Endothelial cell of umbilical vein (primary cell): ENCODE data around the gene DYNLT2. TPM values are rescaled to one million over a fixed set of nuclear protein-coding genes. Genes with fewer than 3 reads are reported as not detected.

Experiments used
- Bru-seq: library from RNA; stranded (reverse); fragments of 400-500 nt; gene quantifications from one replicate; lab custom pipeline; 2021; lab: Mats Ljungman, UMichigan
- BruChase-seq, 2 experiments: library from RNA; stranded (reverse); fragments of 400-500 nt; gene quantifications; one replicate each; lab custom pipeline; 2021; lab: Mats Ljungman, UMichigan
- BruUV-seq: library from RNA; stranded (reverse); fragments of 400-500 nt; replicated peaks from 2 replicates; lab custom pipeline; 2021; lab: Mats Ljungman, UMichigan
- CTCF ChIA-PET: fragments of 300-600, 350-600 bp; sonication (Branson Sonifier 250); formaldehyde crosslinking; loops from one replicate; lab custom pipeline; 2021; ENCODE audit warnings: antibody characterized with exemption, inconsistent platforms; lab: Charles Lee
- POLR2A ChIA-PET: fragments of 300-600, 350-600 bp; sonication (Branson Sonifier 250); formaldehyde crosslinking; loops from one replicate; lab custom pipeline; 2021; ENCODE audit warnings: antibody characterized with exemption, inconsistent platforms; lab: Charles Lee
- DNase-seq: peaks from one replicate; pipeline ENCODE4 v3.0.0-alpha.2; 2011; ENCODE audit warnings: low read depth, low spot score
- FAIRE-seq: peaks from 2 replicates; lab custom pipeline; 2011; peaks lifted over from hg19 to GRCh38; lab: Jason Lieb, UNC
- H2AFZ ChIP-seq: 2 replicates; pipeline ENCODE4 v1.6.0; 2012; ENCODE audit warnings: low read depth, low read length, control low read depth, inconsistent platforms
- H3K27ac ChIP-seq: 2 replicates; pipeline ENCODE4 v1.5.1; 2011; ENCODE audit warnings: low read depth, mild to moderate bottlenecking, control low read depth, low read length, moderate library complexity; ENCODE audit not compliant: insufficient read depth
- H3K27me3 ChIP-seq, 2 experiments: 2 replicates each; pipeline versions ENCODE4 v1.6.0 to v1.6.1; 2011; ENCODE audit warnings: low read length in 2 of 2, mixed read lengths in 1 of 2; ENCODE audit not compliant: control insufficient read depth in 2 of 2, insufficient read depth in 2 of 2
- H3K36me3 ChIP-seq, 2 experiments: 2 replicates in 1 of 2; 3 replicates in 1 of 2; pipeline ENCODE4 v1.5.1; 2011; ENCODE audit warnings: low read length in 2 of 2, mild to moderate bottlenecking in 1 of 2, moderate library complexity in 1 of 2; ENCODE audit not compliant: control insufficient read depth in 2 of 2, insufficient read depth in 2 of 2; ENCODE audit errors: extremely low read depth in 1 of 2
- H3K4me1 ChIP-seq: 3 replicates; pipeline ENCODE4 v1.5.1; 2011; ENCODE audit warnings: mild to moderate bottlenecking, low read length; ENCODE audit not compliant: control insufficient read depth, insufficient read depth; ENCODE audit errors: extremely low read depth
- H3K4me2 ChIP-seq: 2 replicates; pipeline ENCODE4 v1.6.1; 2011; ENCODE audit warnings: low read length, control low read depth, mixed read lengths; ENCODE audit not compliant: insufficient read depth
- H3K4me3 ChIP-seq, 3 experiments: fragments of 200-600 bp in 1 of 3; sonication (generic), shearing (Covaris generic) in 1 of 3; replicated peaks in 1 of 3; 2 replicates each; pipeline ENCODE4 v1.5.1; 2011 to 2016; ENCODE audit warnings: control low read depth in 3 of 3, low read length in 3 of 3, mild to moderate bottlenecking in 2 of 3, inconsistent platforms in 1 of 3, low read depth in 1 of 3, moderate library complexity in 1 of 3; ENCODE audit not compliant: insufficient read depth in 1 of 3
- H3K79me2 ChIP-seq: 2 replicates; pipeline ENCODE4 v1.6.0; 2012; ENCODE audit warnings: low read length, inconsistent platforms; ENCODE audit not compliant: control insufficient read depth, insufficient read depth
- H3K9ac ChIP-seq: replicated peaks from 2 replicates; pipeline ENCODE3; 2011; ENCODE audit warnings: low read length, control low read depth; ENCODE audit not compliant: insufficient read depth; ENCODE audit errors: extremely low read depth
- H3K9me1 ChIP-seq: replicated peaks from 3 replicates; pipeline ENCODE4 v1.6.0; 2011; ENCODE audit warnings: mild to moderate bottlenecking, low read length; ENCODE audit not compliant: control insufficient read depth, insufficient read depth; ENCODE audit errors: extremely low read depth
- H3K9me3 ChIP-seq: replicated peaks from 2 replicates; pipeline ENCODE4 v1.5.1; 2012; ENCODE audit warnings: low read length, inconsistent platforms; ENCODE audit not compliant: control insufficient read depth, insufficient read depth
- H4K20me1 ChIP-seq: replicated peaks from 2 replicates; pipeline ENCODE3; 2011; ENCODE audit warnings: mild to moderate bottlenecking, low read length; ENCODE audit not compliant: control insufficient read depth, insufficient read depth; ENCODE audit errors: extremely low read depth
- EZH2 ChIP-seq: IDR thresholded peaks from 2 replicates; pipeline ENCODE4 v1.6.1; 2012; ENCODE audit warnings: borderline replicate concordance, low read depth, mild to moderate bottlenecking, moderate library complexity, low read length, inconsistent platforms; ENCODE audit not compliant: severe bottlenecking
- FOS ChIP-seq: IDR thresholded peaks from 2 replicates; pipeline ENCODE4 v1.6.1; 2011; ENCODE audit warnings: mild to moderate bottlenecking, low read length, moderate library complexity, borderline replicate concordance; ENCODE audit not compliant: insufficient read depth
- GATA2 ChIP-seq: IDR thresholded peaks from 2 replicates; pipeline ENCODE4 v1.7.0; 2011; ENCODE audit warnings: low read depth, mild to moderate bottlenecking, moderate library complexity, mixed read lengths, low read length; ENCODE audit not compliant: insufficient read length, insufficient read depth
- JUN ChIP-seq: IDR thresholded peaks from 2 replicates; pipeline ENCODE4 v1.6.1; 2011; ENCODE audit warnings: borderline replicate concordance, low read depth; ENCODE audit not compliant: insufficient read length, insufficient read depth
- MYC ChIP-seq: IDR thresholded peaks from one replicate; pipeline ENCODE4 v1.6.1; 2011; ENCODE audit warnings: mild to moderate bottlenecking, low read depth, low read length
- POLR2A ChIP-seq: IDR thresholded peaks from 2 replicates; pipeline ENCODE4 v1.6.1; 2012; ENCODE audit warnings: low read depth, mild to moderate bottlenecking, control low read depth, low read length
- POLR2AphosphoS5 ChIP-seq: IDR thresholded peaks from 2 replicates; pipeline ENCODE4 v1.6.1; 2012; ENCODE audit warnings: low read depth, mild to moderate bottlenecking, control low read depth, low read length, moderate library complexity; ENCODE audit not compliant: insufficient read depth
- dilution Hi-C: fragments of 300-500 bp; cut with MboI; formaldehyde crosslinking; loops from one replicate; pipeline ENCODE4 v1.15.0; 2019; ENCODE audit warnings: low sequenced_read_pairs; ENCODE audit not compliant: extremely low pct_ligation_motif_present
- intact Hi-C: fragments of 100-400 bp; cut with micrococcal nuclease; formaldehyde crosslinking; loops from one replicate; pipeline ENCODE4 v1.10.0; 2022
- long read RNA-seq: library from polyadenylated mRNA; stranded (forward); transcript quantifications from one replicate; pipeline ENCODE4 v2.0.0, GENCODE V29; 2021
- polyA minus RNA-seq, 3 experiments: library from RNA; depleted of rRNA, polyadenylated mRNA; stranded (reverse); fragments of >200 nt; gene quantifications; 1 replicate in 1 of 3; 2 replicates in 2 of 3; pipeline ENCODE4 v1.2.3, GENCODE V29; 2011
- polyA plus RNA-seq, 4 experiments: library from polyadenylated mRNA; depleted of rRNA in 3 of 4; stranded (reverse) in 3 of 4; unstranded in 1 of 4; fragments of >200 nt; gene quantifications; 2 replicates each; pipeline versions ENCODE4 v1.2.1 to v1.2.3, GENCODE V29; 2011 to 2012; ENCODE audit warnings: missing spikeins in 1 of 4
- total RNA-seq: library from RNA; stranded (reverse); gene quantifications from 2 replicates; pipeline ENCODE4 v1.2.3, GENCODE V29; 2021
- TF ChIP-seq, protein P1 (sequence below), 2 donors: IDR thresholded peaks; 1 replicate in 1 of 2; 2 replicates in 1 of 2; pipeline ENCODE4 v1.5.1; 2011; ENCODE audit warnings: low read length in 2 of 2, mild to moderate bottlenecking in 2 of 2, moderate library complexity in 2 of 2, control low read depth in 1 of 2, inconsistent platforms in 1 of 2, low read depth in 1 of 2; ENCODE audit not compliant: insufficient read depth in 1 of 2; ENCODE audit errors: extremely low read depth in 1 of 2
- TF ChIP-seq, protein P2 (sequence below): IDR thresholded peaks from 2 replicates; pipeline ENCODE4 v1.6.1; 2011; ENCODE audit not compliant: insufficient read depth, insufficient read length

The DYNLT2 gene, protein sequence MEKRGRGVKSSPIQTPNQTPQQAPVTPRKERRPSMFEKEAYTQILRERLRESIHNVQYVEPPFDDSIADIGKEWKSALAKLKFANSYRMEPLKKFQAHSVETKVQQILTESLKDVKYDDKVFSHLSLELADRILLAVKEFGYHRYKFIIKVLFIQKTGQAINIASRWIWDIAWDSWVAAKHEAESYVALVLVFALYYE
- total RNA-seq, result 0.88 and 1.5 TPM in 2 replicates
- polyA plus RNA-seq, result 0.21 and 0.39 TPM in 2 replicates
- polyA plus RNA-seq (2011; cell fraction: cytosol; rRNA removed), result 0.36 and 0.38 TPM in 2 replicates
- polyA plus RNA-seq (2011; cell fraction: nucleus; rRNA removed), result 0.91 and 2.7 TPM in 2 replicates
- polyA plus RNA-seq (2012), result 0.31 and 0.79 TPM in 2 replicates
- polyA minus RNA-seq, result 0.34 and 0.53 TPM in 2 replicates
- not detected for polyA minus RNA-seq (2011; cell fraction: cytosol; rRNA and poly(A)+ RNA removed)
- 1.3 and 1.6 TPM in 2 replicates for polyA minus RNA-seq (2011; cell fraction: nucleus; rRNA and poly(A)+ RNA removed)
- percentile 55 among the genes with signal in this experiment for Bru-seq, nascent RNA
- percentile 34 among the genes with signal in this experiment for BruChase-seq, experiment 1, labeled RNA remaining after a 6-hour chase
- BruChase-seq, experiment 2, labeled RNA remaining after a 2-hour chase, result percentile 37 among the genes with signal in this experiment
- long read RNA-seq, partial matches to known transcripts, result 0 of 2 reads
- long read RNA-seq, other reads (novel, unspliced or antisense), result 0 of 2 reads

DNA sequence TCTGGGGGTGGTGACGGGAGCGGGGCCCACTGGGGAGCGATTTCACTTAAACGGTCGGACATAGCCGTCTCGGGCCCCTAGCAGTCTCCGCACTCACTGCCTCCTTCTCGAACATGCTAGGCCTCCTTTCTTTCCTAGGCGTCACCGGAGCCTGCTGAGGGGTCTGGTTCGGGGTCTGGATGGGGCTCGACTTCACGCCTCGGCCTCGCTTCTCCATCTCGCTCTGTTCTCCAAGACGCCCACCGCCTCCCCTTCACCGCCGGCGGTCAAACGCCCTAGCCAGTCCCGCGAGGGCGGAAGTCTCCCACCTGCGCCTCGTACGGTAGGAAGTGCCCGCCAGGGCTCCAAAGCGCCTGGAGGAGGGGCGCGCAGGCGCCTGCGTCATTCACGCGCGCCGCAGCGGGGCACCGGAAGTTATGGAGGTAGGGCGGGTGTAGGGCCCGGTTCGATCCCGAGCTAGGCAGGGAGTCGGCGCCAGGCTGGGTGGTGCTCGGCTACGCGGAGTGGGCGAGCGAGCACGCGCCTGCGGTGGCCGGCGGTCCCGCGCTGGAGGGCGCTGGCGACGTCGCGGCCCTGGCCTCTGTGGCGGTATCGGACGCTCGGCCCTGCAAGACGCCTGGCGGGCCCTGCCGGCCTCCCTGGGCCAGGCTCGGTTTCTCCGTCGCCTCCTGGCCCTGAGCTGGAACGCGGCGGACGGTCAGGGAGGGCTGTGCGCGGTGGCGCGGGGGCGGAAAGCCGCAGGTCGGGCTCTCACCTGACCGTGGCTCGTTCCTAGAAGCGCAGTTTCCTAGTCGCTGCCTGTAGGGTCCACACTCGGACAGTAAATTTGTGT is at the start of gene DYNLT2, which contains the start of gene ERMARD:
TSS of gene DYNLT2 (minus strand) at position 331 of the 832 bp plus-strand sequence. CDS start at position 217, 114 bp downstream.
TSS of gene ERMARD (plus strand) at position 381 of the 832 bp plus-strand sequence. CDS start at position 417, 36 bp downstream.
- DNase-seq (peak; percentile 96), FAIRE-seq (peak; percentile 82)
- H3K9me1 ChIP-seq, result no peaks in the 10 kb centered on the region
- no peaks in the 10 kb centered on the region for H3K36me3 ChIP-seq
- intact Hi-C loops (loop anchor here (1.0 to 5.0 kb wide), 5 partner anchors 26 to 803 kb away; partner anchors contain the start of genes C6orf120, TBP and WDR27), dilution Hi-C loops (no loop called here)
- H3K9ac ChIP-seq, result peak within 1 kb of the TSS; percentile 99
- no peaks in the 10 kb centered on the region for H4K20me1 ChIP-seq
- POLR2A ChIA-PET, result interaction anchor here (0.8 kb wide), 1 partner anchor 50 kb away, joined by 3 read pairs; no protein-coding TSS in a partner anchor
- TF ChIP-seq, protein P1, sequence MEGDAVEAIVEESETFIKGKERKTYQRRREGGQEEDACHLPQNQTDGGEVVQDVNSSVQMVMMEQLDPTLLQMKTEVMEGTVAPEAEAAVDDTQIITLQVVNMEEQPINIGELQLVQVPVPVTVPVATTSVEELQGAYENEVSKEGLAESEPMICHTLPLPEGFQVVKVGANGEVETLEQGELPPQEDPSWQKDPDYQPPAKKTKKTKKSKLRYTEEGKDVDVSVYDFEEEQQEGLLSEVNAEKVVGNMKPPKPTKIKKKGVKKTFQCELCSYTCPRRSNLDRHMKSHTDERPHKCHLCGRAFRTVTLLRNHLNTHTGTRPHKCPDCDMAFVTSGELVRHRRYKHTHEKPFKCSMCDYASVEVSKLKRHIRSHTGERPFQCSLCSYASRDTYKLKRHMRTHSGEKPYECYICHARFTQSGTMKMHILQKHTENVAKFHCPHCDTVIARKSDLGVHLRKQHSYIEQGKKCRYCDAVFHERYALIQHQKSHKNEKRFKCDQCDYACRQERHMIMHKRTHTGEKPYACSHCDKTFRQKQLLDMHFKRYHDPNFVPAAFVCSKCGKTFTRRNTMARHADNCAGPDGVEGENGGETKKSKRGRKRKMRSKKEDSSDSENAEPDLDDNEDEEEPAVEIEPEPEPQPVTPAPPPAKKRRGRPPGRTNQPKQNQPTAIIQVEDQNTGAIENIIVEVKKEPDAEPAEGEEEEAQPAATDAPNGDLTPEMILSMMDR (IDR thresholded peaks at IDR 0.05; ENCODE audit: extremely low read depth in 1 of 2, insufficient read depth in 1 of 2, low read depth in 1 of 2, low read length in 2 of 2), result peak in 1 of 2 donors; percentile 23
- no peak for TF ChIP-seq MYC
- TF ChIP-seq FOS, result no peak
- TF ChIP-seq POLR2AphosphoS5, result peak; percentile 97
- peak; percentile 87 for TF ChIP-seq POLR2A
- TF ChIP-seq, protein P2, sequence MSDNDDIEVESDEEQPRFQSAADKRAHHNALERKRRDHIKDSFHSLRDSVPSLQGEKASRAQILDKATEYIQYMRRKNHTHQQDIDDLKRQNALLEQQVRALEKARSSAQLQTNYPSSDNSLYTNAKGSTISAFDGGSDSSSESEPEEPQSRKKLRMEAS, result no peak
- TF ChIP-seq GATA2, result no peak
- no peak for TF ChIP-seq JUN
- no peak for TF ChIP-seq EZH2
- CTCF ChIA-PET, result interaction anchor here (1.0 to 2.0 kb wide), 6 partner anchors 10 to 766 kb away, joined by 3 to 5 read pairs (median 4); no protein-coding TSS in a partner anchor
- no peaks in the 10 kb centered on the region for H3K9me3 ChIP-seq
- H3K4me3 ChIP-seq, result peak within 1 kb of the TSS; percentile 62 to 95 (median 92)
- peak within 1 kb of the TSS; percentile 92 for H3K4me2 ChIP-seq
- peak within 1 kb of the TSS; percentile 83 for H3K27ac ChIP-seq
- no peaks in the 10 kb centered on the region for H3K27me3 ChIP-seq
- BruUV-seq, result TSS peak; percentile 86
- H3K4me1 ChIP-seq, result peaks cover 14% of the 10 kb centered on the region
- peaks cover 11% of the 10 kb centered on the region for H3K79me2 ChIP-seq
- H2AFZ ChIP-seq, result peak within 1 kb of the TSS; percentile 84
